ENCODE results near the gene LRMDA.

- TF ChIP-seq POLR2AphosphoS5 (IDR thresholded peaks at IDR 0.05): no peak
- no peak for TF ChIP-seq CTCF (IDR thresholded peaks at IDR 0.05)
- TF ChIP-seq POLR2A (IDR thresholded peaks at IDR 0.05): no peak
Observed at GRCh38 chr10:75613685-75614504, 182.5 kb downstream of the LRMDA start.
